ENCODE measurements around the gene PRRT1B. TPM values are rescaled to one million over a fixed set of nuclear protein-coding genes. Genes with fewer than 3 reads are reported as not detected.
A peak's percentile ranks its signal among the peaks of the same experiment; 100 is the strongest.

Gene PRRT1B
- total and polyA plus RNA-seq, 2 donors (not counting 1 experiment from before 2014, with no cell fraction given): not detected

GRCh38 chr9:131502781-131503625, 42.3 kb upstream of the PRRT1B start, which contains the start of gene POMT1:
POMT1 (plus strand) TSS chr9:131502918; CDS start chr9:131504219, 1,301 bp downstream.
- Histone ChIP-seq H2AFZ (ENCODE audit: insufficient read depth, low read depth, low read length, poor library complexity, severe bottlenecking) (peak within 1 kb of the TSS; percentile 98), H3K4me1 (ENCODE audit: control insufficient read depth in 2 of 2, insufficient read depth in 2 of 2, low read length in 2 of 2) (peaks cover 11 to 22% of the 10 kb centered on the region in 2 donors)

More at GRCh38 chr9:131502781-131503625, 42.3 kb upstream of the PRRT1B start, which contains the start of gene POMT1:
- Histone ChIP-seq H3K79me2 (ENCODE audit: control insufficient read depth, insufficient read depth, low read length) (peaks cover 28% of the 10 kb centered on the region), H3K27me3 (replicated peaks in 1 of 4; ENCODE audit: control extremely low read depth in 1 of 4, control insufficient read depth in 3 of 4, insufficient read depth in 4 of 4, low read length in 3 of 4) (no peaks in the 10 kb centered on the region), H3K4me3 (ENCODE audit: control extremely low read depth in 1 of 5, extremely low read depth in 1 of 5, insufficient read depth in 1 of 5, low read depth in 2 of 5, low read length in 4 of 5) (peak within 1 kb of the TSS; percentile 63 to 92 (median 86)), H4K20me1 (ENCODE audit: control insufficient read depth, insufficient read depth, low read length, poor library complexity, severe bottlenecking) (peaks cover 11% of the 10 kb centered on the region), H3K4me2 (replicated peaks; ENCODE audit: low read depth, low read length, poor library complexity, severe bottlenecking) (peak within 1 kb of the TSS; percentile 96), H3K36me3 (replicated peaks in 1 of 2; ENCODE audit: control extremely low read depth in 1 of 2, control insufficient read depth in 1 of 2, extremely low read depth in 1 of 2, insufficient read depth in 2 of 2, low read length in 1 of 2) (peaks cover 0 to 15% of the 10 kb centered on the region in 2 experiments), H3K27ac (ENCODE audit: low read length in 2 of 2) (peak within 1 kb of the TSS; percentile 27 to 70), H3K9me3 (ENCODE audit: control extremely low read depth in 1 of 3, control insufficient read depth in 2 of 3, insufficient read depth in 1 of 3, low read length in 2 of 3) (no peaks in the 10 kb centered on the region), H3K9ac (ENCODE audit: low read length) (peak within 1 kb of the TSS; percentile 94)
- Mint-ChIP-seq H3K9me3 (ENCODE audit: insufficient read depth) (no peaks in the 10 kb centered on the region), H3K4me1 (peaks cover 24% of the 10 kb centered on the region), H3K27me3 (no peaks in the 10 kb centered on the region), H3K27ac (peak within 1 kb of the TSS; percentile 88), H3K4me3 (peak within 1 kb of the TSS; percentile 94)
- ChIA-PET CTCF (interaction anchor here (0.7 to 1.8 kb wide), 4 partner anchors 71 to 241 kb away, joined by 3 to 5 read pairs (median 4); no protein-coding TSS in a partner anchor), POLR2A (interaction anchor here (0.6 kb wide), 3 partner anchors 110 to 1589 kb away, joined by 3 to 8 read pairs (median 5); no protein-coding TSS in a partner anchor)
- TF ChIP-seq, protein P1, sequence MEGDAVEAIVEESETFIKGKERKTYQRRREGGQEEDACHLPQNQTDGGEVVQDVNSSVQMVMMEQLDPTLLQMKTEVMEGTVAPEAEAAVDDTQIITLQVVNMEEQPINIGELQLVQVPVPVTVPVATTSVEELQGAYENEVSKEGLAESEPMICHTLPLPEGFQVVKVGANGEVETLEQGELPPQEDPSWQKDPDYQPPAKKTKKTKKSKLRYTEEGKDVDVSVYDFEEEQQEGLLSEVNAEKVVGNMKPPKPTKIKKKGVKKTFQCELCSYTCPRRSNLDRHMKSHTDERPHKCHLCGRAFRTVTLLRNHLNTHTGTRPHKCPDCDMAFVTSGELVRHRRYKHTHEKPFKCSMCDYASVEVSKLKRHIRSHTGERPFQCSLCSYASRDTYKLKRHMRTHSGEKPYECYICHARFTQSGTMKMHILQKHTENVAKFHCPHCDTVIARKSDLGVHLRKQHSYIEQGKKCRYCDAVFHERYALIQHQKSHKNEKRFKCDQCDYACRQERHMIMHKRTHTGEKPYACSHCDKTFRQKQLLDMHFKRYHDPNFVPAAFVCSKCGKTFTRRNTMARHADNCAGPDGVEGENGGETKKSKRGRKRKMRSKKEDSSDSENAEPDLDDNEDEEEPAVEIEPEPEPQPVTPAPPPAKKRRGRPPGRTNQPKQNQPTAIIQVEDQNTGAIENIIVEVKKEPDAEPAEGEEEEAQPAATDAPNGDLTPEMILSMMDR (IDR thresholded peaks at IDR 0.05): no peak
- no peak for TF ChIP-seq EZH2 (IDR thresholded peaks at IDR 0.05; ENCODE audit: borderline replicate concordance, insufficient read depth, low read depth, low read length, poor library complexity, severe bottlenecking)
- intact Hi-C loops (cut with micrococcal nuclease): loop anchor here (1.0 to 10.0 kb wide), 3 partner anchors 28 to 242 kb away; partner anchors contain the start of genes RAPGEF1 and UCK1
- ATAC-seq (ENCODE audit: low read depth) (peak; percentile 86), DNase-seq (peak; percentile 93)
- WGBS (ENCODE audit: insufficient coverage): under 1% methylated on average over 83 of the region's 83 CpGs
